HFFc6 (cell line): ENCODE results near the gene FAM90A26. TPM values are rescaled to one million over a fixed set of nuclear protein-coding genes. Genes with fewer than 3 reads are reported as not detected.
"Not testable (repeated sequence)": the region's sequence is repeated elsewhere in the genome, so short reads cannot be mapped to it uniquely, and the experiment has no call there.

Experiments used
- DNase-seq: peaks from one replicate; pipeline ENCODE4 v3.0.0-alpha.2; 2018
- H3K27ac Mint-ChIP-seq: 2 replicates; pipeline ENCODE4 v1.8.0; 2020; ENCODE audit warnings: mild to moderate bottlenecking, mixed read lengths
- H3K27me3 Mint-ChIP-seq: 2 replicates; pipeline ENCODE4 v1.8.0; 2021; ENCODE audit warnings: mild to moderate bottlenecking, moderate library complexity, mixed read lengths; ENCODE audit not compliant: insufficient read depth
- H3K36me3 Mint-ChIP-seq: 2 replicates; pipeline ENCODE4 v1.8.0; 2021; ENCODE audit warnings: low read depth, mixed read lengths
- H3K4me1 Mint-ChIP-seq: 2 replicates; pipeline ENCODE4 v1.8.0; 2020; ENCODE audit warnings: low read depth, mixed read lengths
- H3K4me3 Mint-ChIP-seq: 2 replicates; pipeline ENCODE4 v1.8.0; 2020; ENCODE audit warnings: mild to moderate bottlenecking, moderate library complexity, mixed read lengths
- H3K9me3 Mint-ChIP-seq: 2 replicates; pipeline ENCODE4 v1.8.0; 2020; ENCODE audit warnings: mild to moderate bottlenecking, mixed read lengths
- total RNA-seq, 6 experiments: library from RNA; stranded (reverse); fragmentation: NEBNext Ultra II Directional; extraction: Animal tissue kit (Norgen Biotek cat#: 25700); gene quantifications; 2 replicates in 1 of 6; 3 replicates in 5 of 6; pipeline ENCODE4 v1.2.3, GENCODE V29; 2021
- TF ChIP-seq, protein P1 (sequence below): fragments of 200-600 bp; sonication (generic); IDR thresholded peaks from 2 replicates; pipeline ENCODE4 v1.5.0; 2021; ENCODE audit warnings: antibody characterized with exemption, mild to moderate bottlenecking

The FAM90A26 gene
- total RNA-seq, 6 experiments from 2014 or later, result not detected

DNA sequence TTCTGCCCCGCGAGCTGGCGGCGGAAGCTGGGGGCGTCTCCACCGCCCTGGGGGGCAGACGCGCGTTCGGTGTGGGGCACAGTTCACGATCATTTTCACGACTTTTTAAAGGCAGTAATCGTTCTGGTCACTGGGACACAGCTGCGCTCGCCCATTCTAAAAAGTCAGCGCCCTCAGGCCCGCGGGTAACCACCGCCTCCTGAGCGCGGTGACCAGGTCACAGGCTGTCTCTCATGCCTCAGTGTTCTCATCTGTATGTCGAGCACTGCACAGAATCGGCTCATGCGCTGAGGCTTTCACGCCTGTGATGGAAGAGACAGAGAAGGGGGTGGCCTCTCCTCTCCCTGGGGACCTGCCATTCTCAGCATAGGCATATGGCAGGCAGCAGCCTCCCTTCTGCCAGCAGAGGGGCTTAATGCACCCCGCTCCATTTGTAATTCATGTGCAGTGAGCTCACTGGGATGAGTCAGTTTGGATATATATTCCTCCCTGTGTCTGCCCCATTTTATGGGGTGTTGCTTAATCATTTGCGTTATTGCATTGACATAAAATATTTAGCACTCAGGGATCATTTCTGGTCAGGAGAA lies 16.5 kb upstream of the FAM90A26 start:
- TF ChIP-seq, protein P1, sequence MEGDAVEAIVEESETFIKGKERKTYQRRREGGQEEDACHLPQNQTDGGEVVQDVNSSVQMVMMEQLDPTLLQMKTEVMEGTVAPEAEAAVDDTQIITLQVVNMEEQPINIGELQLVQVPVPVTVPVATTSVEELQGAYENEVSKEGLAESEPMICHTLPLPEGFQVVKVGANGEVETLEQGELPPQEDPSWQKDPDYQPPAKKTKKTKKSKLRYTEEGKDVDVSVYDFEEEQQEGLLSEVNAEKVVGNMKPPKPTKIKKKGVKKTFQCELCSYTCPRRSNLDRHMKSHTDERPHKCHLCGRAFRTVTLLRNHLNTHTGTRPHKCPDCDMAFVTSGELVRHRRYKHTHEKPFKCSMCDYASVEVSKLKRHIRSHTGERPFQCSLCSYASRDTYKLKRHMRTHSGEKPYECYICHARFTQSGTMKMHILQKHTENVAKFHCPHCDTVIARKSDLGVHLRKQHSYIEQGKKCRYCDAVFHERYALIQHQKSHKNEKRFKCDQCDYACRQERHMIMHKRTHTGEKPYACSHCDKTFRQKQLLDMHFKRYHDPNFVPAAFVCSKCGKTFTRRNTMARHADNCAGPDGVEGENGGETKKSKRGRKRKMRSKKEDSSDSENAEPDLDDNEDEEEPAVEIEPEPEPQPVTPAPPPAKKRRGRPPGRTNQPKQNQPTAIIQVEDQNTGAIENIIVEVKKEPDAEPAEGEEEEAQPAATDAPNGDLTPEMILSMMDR, result peak; percentile 35
- not testable (repeated sequence) for H3K27me3 Mint-ChIP-seq, H3K36me3 Mint-ChIP-seq, H3K9me3 Mint-ChIP-seq
- Mint-ChIP-seq H3K4me3 (peak overlapping the region; percentile 94), H3K27ac (peak overlapping the region; percentile 99), H3K4me1 (peaks cover 51% of the 10 kb centered on the region)
- peak; percentile 89 for DNase-seq

DNA sequence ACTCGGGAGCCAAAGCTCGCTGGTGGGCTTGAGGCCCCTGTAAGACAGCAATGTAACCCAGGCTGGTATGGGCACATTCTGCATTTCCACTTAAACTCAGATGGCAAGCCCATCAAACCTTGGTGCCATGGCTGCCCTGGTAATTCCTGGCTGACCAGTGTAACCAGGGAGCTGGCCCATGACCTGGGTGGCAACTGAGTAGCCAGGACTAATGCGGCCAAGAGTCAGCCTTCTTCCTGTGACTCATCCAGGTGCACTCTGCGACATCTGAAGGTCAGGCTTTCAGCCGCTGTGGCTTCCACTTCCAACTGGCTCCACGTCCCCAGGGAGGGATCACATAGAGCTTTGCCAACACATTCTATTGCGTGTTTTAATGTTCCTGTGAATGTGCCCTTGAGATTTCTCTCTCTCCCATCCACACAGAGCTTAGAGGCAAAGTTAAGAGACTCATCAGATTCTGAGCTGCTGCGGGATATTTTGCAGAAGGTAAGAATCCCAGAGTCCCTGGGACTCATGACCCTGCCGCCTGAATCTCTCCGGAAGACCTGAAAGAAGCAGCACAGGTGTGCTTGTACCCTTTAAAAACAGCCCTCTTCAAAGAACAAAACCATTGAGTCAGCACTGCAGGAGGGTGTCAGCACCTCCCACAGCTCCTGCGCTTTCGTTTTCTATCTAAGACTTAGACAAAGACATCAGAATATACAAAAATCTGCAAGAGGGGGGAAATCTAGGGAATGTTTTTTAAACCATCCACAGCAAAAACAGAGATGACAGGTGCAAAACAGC lies 14.9 kb upstream of the FAM90A26 start:
- H3K9me3 Mint-ChIP-seq, DNase-seq, H3K27me3 Mint-ChIP-seq, H3K36me3 Mint-ChIP-seq: not testable (repeated sequence)
- Mint-ChIP-seq H3K4me1 (peaks cover 36% of the 10 kb centered on the region), H3K27ac (0 out of 2 replicates have a peak overlapping the region, but pooled peaks have one; percentile 99), H3K4me3 (peak overlapping the region; percentile 13; the same call in 1 of the 2 replicates)

DNA sequence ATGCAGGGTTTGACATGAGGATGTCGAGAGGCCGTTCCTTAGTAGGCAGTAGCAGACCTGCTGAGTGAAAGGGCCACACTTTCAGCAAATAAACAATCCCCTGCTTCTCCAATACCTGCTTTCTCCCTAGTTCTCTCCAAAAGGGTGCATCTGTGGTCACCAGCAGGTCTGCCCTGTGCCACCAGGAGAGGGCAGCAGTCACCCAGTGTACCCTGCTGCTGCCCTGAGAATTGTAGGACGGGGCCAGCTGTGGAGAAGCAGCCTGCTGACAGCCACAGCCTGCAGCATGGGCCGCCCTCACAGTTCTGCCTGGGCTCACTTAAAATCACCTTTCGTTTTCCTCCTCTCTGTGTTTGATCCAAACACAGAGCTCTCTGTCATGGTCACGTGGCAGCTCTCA lies 11.8 kb upstream of the FAM90A26 start:
- H3K9me3 Mint-ChIP-seq, H3K4me3 Mint-ChIP-seq, H3K36me3 Mint-ChIP-seq, DNase-seq, H3K27me3 Mint-ChIP-seq, H3K27ac Mint-ChIP-seq: not testable (repeated sequence)
- peaks cover 21% of the 10 kb centered on the region for H3K4me1 Mint-ChIP-seq

DNA sequence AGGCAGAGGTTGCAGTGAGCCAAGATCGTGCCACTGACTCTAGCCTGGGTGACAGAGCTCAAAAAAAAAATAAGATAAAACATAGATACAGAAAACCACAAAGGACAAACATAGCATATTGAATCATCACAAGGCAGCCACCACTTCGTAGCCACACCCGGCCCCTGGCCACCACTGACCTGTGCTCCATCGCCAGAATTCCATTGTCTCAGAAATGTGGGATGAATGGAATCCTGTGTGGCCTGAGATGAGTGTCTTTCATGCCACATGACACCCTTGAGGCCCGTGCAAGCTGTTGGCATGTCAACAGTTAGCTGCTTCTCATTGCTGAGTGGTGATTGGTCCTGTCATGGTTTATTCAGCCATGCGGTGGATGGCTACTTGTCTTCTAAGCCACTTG lies 10.2 kb upstream of the FAM90A26 start:
- not testable (repeated sequence) for H3K4me3 Mint-ChIP-seq, H3K27ac Mint-ChIP-seq, H3K27me3 Mint-ChIP-seq, DNase-seq, H3K4me1 Mint-ChIP-seq, H3K36me3 Mint-ChIP-seq, H3K9me3 Mint-ChIP-seq

DNA sequence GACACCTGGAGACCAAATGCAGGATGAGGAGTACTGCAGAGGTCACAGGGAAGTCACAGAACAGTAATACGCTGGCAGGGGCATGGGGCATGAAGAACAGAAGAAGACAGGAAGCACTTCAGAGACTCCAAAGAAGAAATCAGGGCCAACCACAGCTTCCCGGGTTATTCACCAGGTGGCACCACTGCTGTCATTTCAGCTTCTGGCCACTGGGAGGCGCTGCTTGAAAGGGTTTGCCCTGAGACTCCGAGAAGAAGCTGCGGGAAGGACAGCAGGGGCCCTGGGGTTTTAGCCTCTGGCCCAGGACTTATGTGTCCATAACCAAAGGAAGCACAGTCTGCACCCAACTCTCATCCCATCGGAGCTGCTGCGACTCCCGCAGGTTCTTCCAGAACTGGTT lies 4.2 kb upstream of the FAM90A26 start:
- not testable (repeated sequence) for H3K4me3 Mint-ChIP-seq, H3K36me3 Mint-ChIP-seq, H3K27ac Mint-ChIP-seq, H3K9me3 Mint-ChIP-seq, DNase-seq, H3K4me1 Mint-ChIP-seq, H3K27me3 Mint-ChIP-seq

DNA sequence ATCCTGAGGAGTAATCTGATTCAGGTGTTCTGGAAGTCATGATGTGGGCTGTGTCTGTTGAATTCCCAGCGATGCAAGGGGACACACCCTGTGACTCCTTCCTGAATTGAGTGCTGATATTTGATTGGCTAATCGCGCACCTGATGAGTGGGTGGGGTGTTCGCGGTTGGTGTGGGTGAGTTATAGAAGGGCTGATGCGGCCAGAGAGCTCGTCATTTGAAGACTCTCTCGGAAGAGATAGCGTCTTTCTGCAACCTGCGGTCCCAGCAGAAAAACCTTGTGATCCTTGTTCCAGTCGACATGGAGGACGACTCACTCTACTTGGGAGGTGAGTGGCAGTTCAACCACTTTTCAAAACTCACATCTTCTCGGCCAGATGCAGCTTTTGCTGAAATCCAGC lies 40.1 kb downstream of the FAM90A26 start, which contains the start of gene USP17L10:
Gene USP17L10 (plus strand): TSS at position 301 of the 400 bp plus-strand sequence. CDS start 0 bp downstream, at position 301.
- DNase-seq, H3K9me3 Mint-ChIP-seq, H3K4me3 Mint-ChIP-seq, H3K4me1 Mint-ChIP-seq, H3K36me3 Mint-ChIP-seq, H3K27ac Mint-ChIP-seq, H3K27me3 Mint-ChIP-seq: not testable (repeated sequence)

DNA sequence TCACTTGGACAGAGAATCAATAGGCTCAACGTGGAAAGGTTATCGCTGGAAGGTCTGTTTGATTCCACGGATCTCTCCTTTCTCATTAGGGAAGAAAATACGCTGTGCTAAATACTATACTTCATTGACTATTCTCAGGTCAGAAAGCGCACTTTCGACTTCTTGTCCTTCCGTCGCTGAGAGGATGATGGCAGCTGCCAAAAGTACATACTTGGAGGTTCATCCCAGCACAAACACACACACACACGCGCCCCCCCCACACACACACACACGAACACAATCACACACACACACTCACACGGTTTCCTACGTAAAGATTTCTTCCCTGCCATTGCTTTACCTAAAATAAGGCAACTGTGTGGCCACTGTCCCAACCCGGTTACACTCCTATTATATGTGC lies 44.5 kb downstream of the FAM90A26 start:
- DNase-seq, result peak; percentile 0
- not testable (repeated sequence) for H3K36me3 Mint-ChIP-seq, H3K4me3 Mint-ChIP-seq, H3K4me1 Mint-ChIP-seq, H3K27ac Mint-ChIP-seq, H3K27me3 Mint-ChIP-seq, H3K9me3 Mint-ChIP-seq

DNA sequence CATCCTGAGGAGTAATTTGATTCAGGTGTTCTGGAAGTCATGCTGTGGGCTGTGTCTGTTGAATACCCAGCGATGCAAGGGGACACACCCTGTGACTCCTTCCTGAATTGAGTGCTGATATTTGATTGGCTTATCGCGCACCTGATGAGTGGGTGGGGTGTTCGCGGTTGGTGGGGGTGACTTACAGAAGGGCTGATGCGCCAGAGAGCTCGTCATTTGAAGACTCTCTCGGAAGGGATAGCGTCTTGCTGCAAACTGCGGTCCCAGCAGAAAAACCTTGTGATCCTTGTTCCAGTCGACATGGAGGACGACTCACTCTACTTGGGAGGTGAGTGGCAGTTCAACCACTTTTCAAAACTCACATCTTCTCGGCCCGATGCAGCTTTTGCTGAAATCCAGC lies 44.9 kb downstream of the FAM90A26 start, which contains the start of gene USP17L11:
Gene USP17L11 (plus strand): TSS at position 301 of the 400 bp plus-strand sequence. CDS start 0 bp downstream, at position 301.
- not testable (repeated sequence) for H3K27me3 Mint-ChIP-seq, H3K9me3 Mint-ChIP-seq, H3K4me1 Mint-ChIP-seq, H3K4me3 Mint-ChIP-seq, H3K27ac Mint-ChIP-seq, DNase-seq, H3K36me3 Mint-ChIP-seq

DNA sequence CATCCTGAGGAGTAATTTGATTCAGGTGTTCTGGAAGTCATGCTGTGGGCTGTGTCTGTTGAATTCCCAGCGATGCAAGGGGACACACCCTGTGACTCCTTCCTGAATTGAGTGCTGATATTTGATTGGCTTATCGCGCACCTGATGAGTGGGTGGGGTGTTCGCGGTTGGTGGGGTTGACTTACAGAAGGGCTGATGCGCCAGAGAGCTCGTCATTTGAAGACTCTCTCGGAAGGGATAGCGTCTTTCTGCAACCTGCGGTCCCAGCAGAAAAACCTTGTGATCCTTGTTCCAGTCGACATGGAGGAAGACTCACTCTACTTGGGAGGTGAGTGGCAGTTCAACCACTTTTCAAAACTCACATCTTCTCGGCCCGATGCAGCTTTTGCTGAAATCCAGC lies 49.6 kb downstream of the FAM90A26 start, which contains the start of gene USP17L12:
Gene USP17L12 (plus strand): TSS at position 301 of the 400 bp plus-strand sequence. CDS start 0 bp downstream, at position 301.
- DNase-seq, H3K27me3 Mint-ChIP-seq, H3K9me3 Mint-ChIP-seq, H3K36me3 Mint-ChIP-seq, H3K4me3 Mint-ChIP-seq, H3K27ac Mint-ChIP-seq, H3K4me1 Mint-ChIP-seq: not testable (repeated sequence)

DNA sequence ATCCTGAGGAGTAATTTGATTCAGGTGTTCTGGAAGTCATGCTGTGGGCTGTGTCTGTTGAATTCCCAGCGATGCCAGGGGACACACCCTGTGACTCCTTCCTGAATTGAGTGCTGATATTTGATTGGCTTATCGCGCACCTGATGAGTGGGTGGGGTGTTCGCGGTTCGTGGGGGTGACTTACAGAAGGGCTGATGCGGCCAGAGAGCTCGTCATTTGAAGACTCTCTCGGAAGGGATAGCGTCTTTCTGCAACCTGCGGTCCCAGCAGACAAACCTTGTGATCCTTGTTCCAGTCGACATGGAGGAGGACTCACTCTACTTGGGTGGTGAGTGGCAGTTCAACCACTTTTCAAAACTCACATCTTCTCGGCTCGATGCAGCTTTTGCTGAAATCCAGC lies 54.4 kb downstream of the FAM90A26 start, which contains the start of gene USP17L13:
Gene USP17L13 (plus strand): TSS at position 301 of the 400 bp plus-strand sequence. CDS start 0 bp downstream, at position 301.
- H3K4me3 Mint-ChIP-seq, DNase-seq, H3K36me3 Mint-ChIP-seq, H3K4me1 Mint-ChIP-seq, H3K27me3 Mint-ChIP-seq, H3K9me3 Mint-ChIP-seq, H3K27ac Mint-ChIP-seq: not testable (repeated sequence)
